SH-SY5Y (cell line): ENCODE results near the gene OTUD3.

Experiments used
- GATA2 ChIP-seq: IDR thresholded peaks from 2 replicates; pipeline ENCODE4 v1.6.1; 2011; ENCODE audit warnings: mild to moderate bottlenecking, low read depth, low read length
- GATA3 ChIP-seq: IDR thresholded peaks from 2 replicates; pipeline ENCODE4 v1.6.1; 2011; ENCODE audit warnings: low read depth, mild to moderate bottlenecking, low read length, moderate library complexity

DNA sequence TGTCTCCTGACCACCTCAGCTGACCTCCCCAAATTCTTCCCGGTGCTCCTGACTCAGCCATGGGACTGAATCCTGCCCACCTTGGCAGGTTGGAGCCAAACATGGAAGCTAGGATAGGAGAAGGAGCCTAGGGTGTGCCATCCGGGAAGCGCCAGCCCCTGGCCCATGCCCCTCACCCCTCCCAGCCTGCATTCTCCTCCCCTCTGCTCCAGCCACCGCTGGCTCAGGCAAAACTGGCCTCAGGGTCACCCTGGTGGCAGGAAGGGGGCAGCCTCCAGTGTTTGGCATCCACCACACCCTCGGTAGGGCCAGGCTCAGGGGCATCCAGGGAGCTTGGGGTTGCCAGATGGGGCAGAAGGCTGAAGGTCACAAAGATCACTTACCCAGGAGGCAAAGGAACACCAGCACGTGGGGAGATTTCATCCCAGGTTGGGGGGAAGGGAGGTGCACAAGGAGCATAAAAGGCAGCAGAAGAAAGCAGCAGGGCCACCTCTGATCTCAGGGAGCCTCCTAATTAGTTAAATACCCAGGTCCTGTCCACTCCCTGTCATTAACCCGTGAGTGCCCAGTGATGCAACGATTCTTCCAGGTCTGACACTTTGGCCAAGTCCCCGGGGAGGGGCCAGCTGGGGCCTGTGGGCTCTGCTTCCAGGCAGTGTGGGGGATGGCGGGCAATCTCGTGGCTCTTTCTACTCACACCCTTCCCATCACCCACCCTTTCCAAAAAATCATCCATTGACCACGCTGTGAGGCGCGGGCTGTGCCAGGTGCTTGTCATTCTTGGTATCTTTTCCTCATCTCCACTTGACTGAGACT, 41.1 kb downstream of the OTUD3 start, which contains the start of gene PLA2G2E:
- TF ChIP-seq GATA2 = no peak
- no peak for TF ChIP-seq GATA3
